Muscle of leg (tissue), 11 donors: ENCODE data around the gene DDR2. TPM values are rescaled to one million over a fixed set of nuclear protein-coding genes. Genes with fewer than 3 reads are reported as not detected.
"Not testable (repeated sequence)": the region's sequence is repeated elsewhere in the genome, so short reads cannot be mapped to it uniquely, and the experiment has no call there.

ENCODE experiments used
- DNase-seq: peaks from one replicate; pipeline ENCODE4 v3.0.0; 2013
- H3K27ac ChIP-seq: one replicate; pipeline ENCODE4 v1.5.1; 2013; ENCODE audit warnings: mild to moderate bottlenecking, low read length, control low read depth
- H3K27me3 ChIP-seq: one replicate; pipeline ENCODE4 v1.6.1; 2013; ENCODE audit warnings: low read length; ENCODE audit not compliant: control insufficient read depth, insufficient read depth
- H3K36me3 ChIP-seq: one replicate; pipeline ENCODE4 v1.6.1; 2013; ENCODE audit warnings: low read length; ENCODE audit not compliant: control insufficient read depth, insufficient read depth
- H3K4me1 ChIP-seq: one replicate; pipeline ENCODE4 v1.6.1; 2013; ENCODE audit warnings: low read length; ENCODE audit not compliant: control insufficient read depth, insufficient read depth
- H3K4me3 ChIP-seq: one replicate; pipeline ENCODE4 v1.5.1; 2013; ENCODE audit warnings: low read length, control low read depth
- H3K9me3 ChIP-seq: replicated peaks from 2 replicates; pipeline ENCODE4 v1.6.1; 2013; ENCODE audit warnings: low read depth, low read length; ENCODE audit not compliant: control insufficient read depth
- WGBS: methylation state at CpG from one replicate; pipeline ENCODE4 v1.1.5; 2013; ENCODE audit warnings: missing lambda C conversion rate; ENCODE audit not compliant: insufficient coverage; 5-methylcytosine and 5-hydroxymethylcytosine counted together
- polyA plus RNA-seq, 8 donors: library from polyadenylated mRNA; unstranded; fragments of 120-200 nt; gene quantifications; one replicate each; pipeline versions ENCODE4 v1.2.1 to v1.2.3, GENCODE V29; 2013; ENCODE audit warnings: inconsistent platforms in 1 of 8, low replicate concordance in 1 of 8; ENCODE audit not compliant: insufficient read length in 8 of 8, insufficient read depth in 1 of 8
- total RNA-seq: library from RNA; stranded (reverse); fragments of 120-200 nt; gene quantifications from one replicate; pipeline ENCODE4 v1.2.4, GENCODE V29; 2013

The DDR2 gene
- total and polyA plus RNA-seq, 9 donors = 23.7 to 66.4 (median 47.9) TPM

DNA sequence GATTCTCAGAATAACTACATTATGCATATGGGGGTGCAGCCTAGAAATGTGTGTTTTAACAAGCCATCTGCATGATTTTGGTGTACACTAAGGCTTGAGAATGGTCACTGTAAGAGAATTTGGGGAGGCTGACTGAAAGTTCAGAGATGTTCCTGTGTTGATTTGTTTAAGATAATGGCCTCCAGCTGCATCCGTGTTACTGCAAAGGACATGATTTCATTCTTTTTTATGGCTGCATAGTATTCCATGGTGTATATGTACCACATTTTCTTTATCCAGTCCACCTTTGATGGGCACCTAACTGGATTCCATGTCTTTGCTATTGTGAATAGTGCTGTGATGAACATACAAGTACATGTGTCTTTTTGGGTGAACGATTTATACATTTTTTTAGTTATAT is 29.1 kb upstream of the DDR2 start:
- no CpG with 5 or more reads among the region's 2 CpGs for WGBS
- H3K27me3 ChIP-seq, H3K27ac ChIP-seq, H3K4me3 ChIP-seq, H3K4me1 ChIP-seq, H3K9me3 ChIP-seq, DNase-seq: not testable (repeated sequence)
- H3K36me3 ChIP-seq = peaks cover 12% of the 10 kb centered on the region

DNA sequence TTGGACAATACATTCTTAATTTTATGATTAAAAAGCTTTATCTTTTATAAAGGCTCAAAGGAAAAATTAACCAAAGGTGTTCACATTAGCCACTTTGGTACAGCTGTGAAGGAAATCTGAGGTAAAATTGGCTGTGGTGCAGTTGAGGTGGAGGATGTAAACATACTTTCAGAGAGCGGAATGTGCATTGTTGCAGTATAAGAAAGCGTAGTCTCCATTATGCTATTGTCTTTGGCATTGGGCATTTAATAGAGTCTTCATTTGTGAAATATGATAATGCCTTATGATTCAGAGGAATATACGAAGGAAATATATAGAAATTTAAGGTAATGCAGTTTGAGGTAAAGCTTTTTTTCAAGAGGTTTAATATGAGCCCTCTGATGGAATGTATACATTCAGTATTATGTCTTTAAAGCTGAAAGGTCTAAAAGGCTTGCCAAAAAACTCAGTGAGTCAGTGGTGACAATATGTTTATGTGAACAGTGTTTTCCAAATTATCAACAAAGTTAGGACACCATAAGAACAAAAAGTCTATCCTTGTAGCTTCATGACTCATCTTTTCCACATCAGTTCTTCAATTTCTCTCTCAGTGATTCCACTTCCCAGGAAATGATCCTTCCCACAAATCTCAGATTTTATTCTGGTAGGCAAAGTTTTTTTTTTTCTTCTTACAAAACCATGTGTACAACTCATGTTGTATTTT is 26.9 kb upstream of the DDR2 start:
- no peak overlapping the region for H3K27ac ChIP-seq
- peak; percentile 77 for DNase-seq
- no peaks in the 10 kb centered on the region for H3K9me3 ChIP-seq
- H3K27me3 ChIP-seq = no peaks in the 10 kb centered on the region
- no peak overlapping the region for H3K4me3 ChIP-seq
- WGBS = 83% methylated on average over 2 of the region's 3 CpGs
- no peaks in the 10 kb centered on the region for H3K4me1 ChIP-seq
- peaks cover 7% of the 10 kb centered on the region for H3K36me3 ChIP-seq

DNA sequence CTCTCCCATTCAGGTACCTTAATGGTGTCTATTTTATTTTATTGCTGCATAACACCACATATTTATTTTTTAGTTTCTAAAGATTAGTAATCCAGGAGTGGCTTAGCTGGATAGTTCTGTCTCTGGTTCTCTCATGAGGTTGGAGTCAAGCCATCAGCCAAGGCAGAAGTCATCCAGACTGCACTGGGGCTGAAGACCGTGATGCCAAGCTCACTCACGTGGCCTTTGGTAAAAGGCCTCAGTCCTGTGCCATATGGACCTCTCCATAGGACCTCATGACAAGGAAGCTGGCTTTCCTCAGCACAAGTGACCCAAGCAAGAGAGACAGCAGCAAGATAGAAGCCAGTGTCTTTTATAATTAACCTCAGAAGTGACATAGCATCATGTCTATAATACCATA is 23.0 kb upstream of the DDR2 start:
- H3K27me3 ChIP-seq = no peaks in the 10 kb centered on the region
- no peaks in the 10 kb centered on the region for H3K36me3 ChIP-seq
- WGBS = 86% methylated on average over 2 of the region's 2 CpGs
- DNase-seq = no peak
- no peaks in the 10 kb centered on the region for H3K9me3 ChIP-seq
- peaks cover 12% of the 10 kb centered on the region for H3K4me1 ChIP-seq
- no peak overlapping the region for H3K4me3 ChIP-seq
- H3K27ac ChIP-seq = no peak overlapping the region

DNA sequence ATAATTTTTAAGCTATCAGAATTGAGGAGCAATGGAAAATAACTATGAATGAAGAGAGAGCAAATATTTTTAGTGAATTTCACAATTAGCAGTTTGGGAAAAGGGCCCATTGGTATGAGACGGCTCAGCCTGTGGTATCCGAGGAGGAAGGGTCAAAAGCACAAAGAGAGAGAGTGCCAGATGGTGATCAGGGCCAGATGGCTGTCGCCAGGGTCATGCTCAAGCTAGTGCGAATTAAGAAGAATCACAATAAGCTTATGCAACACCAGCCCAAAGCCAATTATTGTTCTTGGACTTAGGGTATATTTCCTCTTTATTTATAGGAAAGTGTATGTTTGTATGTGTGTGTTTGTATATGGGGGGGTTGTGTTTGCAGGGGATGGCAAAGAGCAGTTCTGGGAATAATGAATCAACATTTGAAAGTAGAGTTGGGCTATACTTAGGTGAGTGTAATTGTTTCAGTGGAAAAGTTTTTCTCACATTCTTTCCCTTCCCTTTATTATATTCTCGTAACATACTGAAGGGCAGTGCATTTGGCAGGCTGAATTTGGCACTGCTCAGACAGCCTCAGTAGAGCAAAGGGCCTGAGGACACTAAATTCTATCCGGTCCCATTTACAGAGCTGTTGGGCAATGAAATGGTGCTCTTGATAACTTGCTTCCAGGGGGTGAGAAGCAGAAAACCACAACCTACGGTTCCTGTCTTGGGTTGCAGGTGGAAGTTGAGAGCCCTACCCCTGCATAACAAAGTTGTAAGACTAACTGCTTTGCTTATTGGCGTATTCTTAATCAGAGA is 19.5 kb upstream of the DDR2 start:
- Histone ChIP-seq H3K9me3 (peaks cover 9% of the 10 kb centered on the region), H3K27ac (no peak overlapping the region), H3K36me3 (no peaks in the 10 kb centered on the region), H3K27me3 (no peaks in the 10 kb centered on the region), H3K4me3 (no peak overlapping the region), H3K4me1 (peaks cover 12% of the 10 kb centered on the region)
- no peak for DNase-seq
- 54% methylated on average over 3 of the region's 8 CpGs for WGBS

DNA sequence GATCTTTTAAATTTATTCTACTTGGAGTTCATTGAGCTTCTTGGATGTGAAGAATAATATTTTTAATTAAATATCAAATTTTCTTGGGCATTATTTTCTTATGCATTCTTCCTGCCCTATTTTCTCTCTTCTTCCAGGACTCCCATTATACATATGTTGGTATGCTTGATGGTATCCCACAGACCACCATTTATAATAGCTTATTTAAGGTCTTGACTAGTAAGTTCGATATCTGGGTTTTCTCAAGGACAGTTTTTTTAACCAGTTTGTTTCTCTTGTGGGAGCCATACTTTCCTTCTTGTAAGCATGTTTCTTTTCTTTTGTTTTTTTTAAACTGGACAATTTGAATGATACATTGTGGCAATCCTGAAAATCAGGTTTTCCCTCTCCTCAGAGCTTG is 15.4 kb upstream of the DDR2 start:
- WGBS = no CpG with 5 or more reads among the region's 1 CpG
- peaks cover 12% of the 10 kb centered on the region for H3K4me1 ChIP-seq
- no peak overlapping the region for H3K27ac ChIP-seq
- no peak for DNase-seq
- H3K27me3 ChIP-seq = no peaks in the 10 kb centered on the region
- no peaks in the 10 kb centered on the region for H3K36me3 ChIP-seq
- H3K4me3 ChIP-seq = no peak overlapping the region
- H3K9me3 ChIP-seq = peaks cover 9% of the 10 kb centered on the region

DNA sequence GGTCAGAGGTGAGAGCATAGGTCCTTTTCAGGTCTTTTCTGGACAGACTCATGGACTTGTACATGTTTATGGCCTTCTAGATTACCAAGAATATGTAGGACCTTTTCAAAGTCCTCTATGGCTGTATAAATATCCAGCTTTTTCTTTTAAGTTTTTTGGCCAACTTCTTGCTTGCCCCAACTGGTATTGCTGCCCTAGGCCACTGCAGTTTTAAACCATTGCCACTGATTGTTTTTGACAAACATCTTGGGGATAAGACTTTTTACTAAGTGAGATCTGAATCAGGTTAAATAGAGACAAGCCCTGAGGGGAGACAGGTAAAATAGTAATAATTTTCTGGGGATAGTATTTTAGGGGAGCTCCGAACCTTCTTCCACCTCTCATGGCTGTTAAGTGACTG is 14.8 kb upstream of the DDR2 start:
- Histone ChIP-seq H3K4me3 (no peak overlapping the region), H3K27me3 (no peaks in the 10 kb centered on the region), H3K27ac (no peak overlapping the region), H3K36me3 (no peaks in the 10 kb centered on the region), H3K4me1 (peaks cover 12% of the 10 kb centered on the region), H3K9me3 (peaks cover 9% of the 10 kb centered on the region)
- no CpG with 5 or more reads among the region's 1 CpG for WGBS
- no peak for DNase-seq

DNA sequence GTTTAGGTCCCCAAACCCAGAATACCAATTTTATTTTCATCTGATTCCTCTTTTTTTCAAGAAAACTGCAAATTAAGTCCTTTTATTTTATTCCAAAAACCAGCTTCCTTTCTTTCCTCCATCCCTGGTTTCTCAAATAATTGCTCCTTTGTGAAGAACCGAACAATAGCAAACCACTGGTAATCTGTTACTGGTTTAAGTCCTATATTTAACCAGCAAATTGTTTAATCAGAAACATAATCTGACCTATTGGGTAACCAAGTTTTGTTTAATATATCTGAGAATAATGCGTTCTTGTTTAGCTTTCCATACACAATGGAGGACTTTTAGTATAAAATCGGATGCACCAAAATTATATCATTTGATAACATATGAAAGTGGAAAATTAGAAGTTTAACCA is 13.2 kb upstream of the DDR2 start:
- peaks cover 9% of the 10 kb centered on the region for H3K9me3 ChIP-seq
- H3K4me1 ChIP-seq = no peaks in the 10 kb centered on the region
- H3K36me3 ChIP-seq = no peaks in the 10 kb centered on the region
- no peak overlapping the region for H3K27ac ChIP-seq
- no peak overlapping the region for H3K4me3 ChIP-seq
- DNase-seq = no peak
- H3K27me3 ChIP-seq = no peaks in the 10 kb centered on the region
- no CpG with 5 or more reads among the region's 3 CpGs for WGBS

DNA sequence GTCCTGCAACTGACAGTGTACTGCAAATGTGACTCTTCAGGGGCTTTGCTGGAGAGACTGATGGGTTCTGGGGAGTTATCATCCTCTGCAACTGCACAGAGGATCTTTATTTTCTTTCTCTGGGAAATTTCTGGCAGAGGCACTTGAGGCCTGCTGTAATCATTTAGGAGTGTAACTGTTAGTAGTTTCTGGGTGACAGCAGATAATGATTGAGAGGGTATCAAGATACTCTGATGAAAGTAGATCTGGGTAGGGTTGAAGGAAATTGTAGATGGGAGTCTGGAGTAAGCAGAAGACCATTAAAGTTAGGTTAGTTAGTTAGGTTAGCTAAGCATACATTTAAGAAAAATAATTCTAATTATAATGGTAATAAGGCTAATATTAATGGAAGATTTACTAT is 11.0 kb upstream of the DDR2 start:
- Histone ChIP-seq H3K9me3 (peaks cover 9% of the 10 kb centered on the region), H3K27me3 (no peaks in the 10 kb centered on the region), H3K36me3 (no peaks in the 10 kb centered on the region), H3K27ac (no peak overlapping the region), H3K4me1 (peaks cover 8% of the 10 kb centered on the region), H3K4me3 (no peak overlapping the region)
- DNase-seq = no peak

DNA sequence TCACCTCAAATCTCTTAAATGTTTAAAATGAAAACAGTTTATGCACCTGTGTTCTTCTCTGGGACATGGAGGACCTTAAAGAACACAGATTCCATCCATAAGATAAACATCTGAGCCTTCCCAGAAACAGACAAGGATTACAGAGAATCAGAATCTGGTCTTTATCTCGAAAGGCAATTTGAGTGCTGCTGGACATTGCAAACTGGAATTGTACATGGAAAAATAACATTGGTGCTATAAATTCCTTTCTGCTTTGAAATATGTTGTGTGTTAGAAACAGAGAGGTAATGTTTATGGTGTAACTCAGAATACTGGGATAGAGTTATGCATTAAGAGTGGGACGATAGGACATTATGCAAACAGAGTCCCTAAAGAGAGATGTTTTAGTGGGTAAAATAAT is 6.6 kb upstream of the DDR2 start:
- H3K27ac ChIP-seq = peak overlapping the region; percentile 90
- no CpG with 5 or more reads among the region's 2 CpGs for WGBS
- no peak overlapping the region for H3K4me3 ChIP-seq
- peaks cover 19% of the 10 kb centered on the region for H3K4me1 ChIP-seq
- no peak for DNase-seq
- no peaks in the 10 kb centered on the region for H3K27me3 ChIP-seq
- no peaks in the 10 kb centered on the region for H3K9me3 ChIP-seq
- H3K36me3 ChIP-seq = no peaks in the 10 kb centered on the region

DNA sequence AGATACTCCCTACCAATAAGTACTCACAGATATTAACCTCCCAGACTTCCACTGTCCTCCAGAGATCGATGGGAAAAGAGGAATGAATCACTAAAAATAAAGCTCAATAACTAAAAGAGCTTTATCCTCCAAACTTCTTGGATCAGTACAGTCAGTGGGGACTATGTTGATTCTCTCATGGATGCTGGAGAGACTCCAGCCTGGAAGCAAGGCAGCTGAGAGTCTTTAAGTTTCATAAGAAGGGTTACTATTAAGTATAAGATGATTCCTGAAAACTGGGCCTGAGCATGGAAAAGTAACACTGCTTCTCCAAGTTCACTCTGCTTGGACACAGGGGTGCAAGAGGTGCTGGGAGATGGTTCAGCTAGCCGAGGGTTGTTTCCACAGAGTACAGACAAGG is 6.2 kb upstream of the DDR2 start:
- WGBS = 38% methylated on average over 1 of the region's 2 CpGs
- no peak overlapping the region for H3K4me3 ChIP-seq

More for the DNA sequence above, 6.2 kb upstream of the DDR2 start:
- peak overlapping the region; percentile 90 for H3K27ac ChIP-seq
- no peaks in the 10 kb centered on the region for H3K27me3 ChIP-seq
- peak; percentile 98 for DNase-seq
- H3K9me3 ChIP-seq = no peaks in the 10 kb centered on the region
- no peaks in the 10 kb centered on the region for H3K36me3 ChIP-seq
- peaks cover 23% of the 10 kb centered on the region for H3K4me1 ChIP-seq
